IMR-90 (cell line): Measurements from ENCODE around the gene TLL1. TPM values are rescaled to one million over a fixed set of nuclear protein-coding genes. Genes with fewer than 3 reads are reported as not detected.

Source experiments
- ATAC-seq: fragments of 200-7000 bp; cut with Tn5 transposase; 2 replicates; pipeline ENCODE4 v1.9.1; 2020; ENCODE audit warnings: low read depth, mild to moderate bottlenecking, moderate library complexity
- BruUV-seq: library from RNA; stranded (reverse); fragments of 400-500 nt; replicated peaks from 2 replicates; lab custom pipeline; 2021; lab: Mats Ljungman, UMichigan
- CTCF ChIA-PET: fragments of 300-600 bp; formaldehyde crosslinking; extraction: SDS; loops from one replicate; lab custom pipeline; 2021; ENCODE audit warnings: antibody characterized with exemption; lab: Yijun Ruan, JAX
- POLR2A ChIA-PET: fragments of 300-600 bp; sonication (Branson Sonifier 250); formaldehyde crosslinking; loops from one replicate; lab custom pipeline; 2022; ENCODE audit warnings: antibody characterized with exemption; ENCODE audit not compliant: unreplicated experiment; lab: Charles Lee
- DNase-seq: peaks from one replicate; pipeline ENCODE4 v3.0.0; 2013
- H2AFZ ChIP-seq: replicated peaks from 2 replicates; pipeline ENCODE3; 2013; ENCODE audit warnings: low read length, mild to moderate bottlenecking; ENCODE audit not compliant: poor library complexity
- H2AK5ac ChIP-seq: 2 replicates; pipeline ENCODE4 v1.6.1; 2013; ENCODE audit warnings: low read depth, low read length, inconsistent platforms
- H2AK9ac ChIP-seq: replicated peaks from 2 replicates; pipeline ENCODE3; 2013; ENCODE audit warnings: mild to moderate bottlenecking, low read depth, low read length, moderate library complexity; ENCODE audit not compliant: poor library complexity
- H2BK120ac ChIP-seq: 2 replicates; pipeline ENCODE4 v1.6.1; 2013; ENCODE audit warnings: low read depth, low read length, inconsistent platforms
- H2BK15ac ChIP-seq: 3 replicates; pipeline ENCODE4 v1.6.1; 2013; ENCODE audit warnings: low read depth, low read length, inconsistent platforms
- H2BK20ac ChIP-seq: 2 replicates; pipeline ENCODE4 v1.6.1; 2013; ENCODE audit warnings: low read depth, mild to moderate bottlenecking, inconsistent platforms, low read length, moderate library complexity
- H2BK5ac ChIP-seq: 2 replicates; pipeline ENCODE4 v1.6.1; 2013; ENCODE audit warnings: mild to moderate bottlenecking, low read depth, low read length, inconsistent platforms; ENCODE audit not compliant: poor library complexity, severe bottlenecking
- H3K14ac ChIP-seq: replicated peaks from 2 replicates; pipeline ENCODE4 v1.6.1; 2013; ENCODE audit warnings: low read depth, low read length, inconsistent platforms
- H3K18ac ChIP-seq: 2 replicates; pipeline ENCODE4 v1.6.1; 2013; ENCODE audit warnings: low read depth, low read length, control low read depth
- H3K23ac ChIP-seq: 2 replicates; pipeline ENCODE4 v1.6.1; 2013; ENCODE audit warnings: low read depth, low read length, inconsistent platforms
- H3K27ac ChIP-seq: 2 replicates; pipeline ENCODE4 v1.5.1; 2013; ENCODE audit warnings: mild to moderate bottlenecking, control low read depth, low read length; ENCODE audit not compliant: insufficient read depth
- H3K27me3 ChIP-seq: 2 replicates; pipeline ENCODE4 v1.6.1; 2013; ENCODE audit warnings: low read length; ENCODE audit not compliant: control insufficient read depth, insufficient read depth
- H3K36me3 ChIP-seq: 2 replicates; pipeline ENCODE4 v1.6.1; 2013; ENCODE audit warnings: low read length, mixed read lengths; ENCODE audit not compliant: control insufficient read depth, insufficient read depth
- H3K4ac ChIP-seq: 2 replicates; pipeline ENCODE4 v1.6.1; 2013; ENCODE audit warnings: low read depth, low read length, inconsistent platforms
- H3K4me1 ChIP-seq: 2 replicates; pipeline ENCODE4 v1.6.1; 2013; ENCODE audit warnings: low read length, mixed read lengths; ENCODE audit not compliant: control insufficient read depth, insufficient read depth
- H3K4me2 ChIP-seq: 2 replicates; pipeline ENCODE4 v1.6.1; 2013; ENCODE audit warnings: low read depth, mild to moderate bottlenecking, control low read depth, low read length, moderate library complexity
- H3K4me3 ChIP-seq: 2 replicates; pipeline ENCODE4 v1.5.1; 2013; ENCODE audit warnings: low read depth, mild to moderate bottlenecking, control low read depth, low read length, moderate library complexity; ENCODE audit not compliant: insufficient read depth
- H3K56ac ChIP-seq: 2 replicates; pipeline ENCODE4 v1.6.1; 2013; ENCODE audit warnings: low read length, inconsistent platforms; ENCODE audit not compliant: insufficient read depth; ENCODE audit errors: extremely low read depth
- H3K79me1 ChIP-seq, 2 experiments: 2 replicates each; pipeline ENCODE4 v1.6.1; 2013; ENCODE audit warnings: low read length in 2 of 2, inconsistent platforms in 1 of 2, low read depth in 1 of 2
- H3K9ac ChIP-seq: 2 replicates; pipeline ENCODE4 v1.6.1; 2013; ENCODE audit warnings: low read depth, low read length, control low read depth
- H3K9me1 ChIP-seq: 2 replicates; pipeline ENCODE4 v1.6.1; 2013; ENCODE audit warnings: low read length, inconsistent platforms; ENCODE audit not compliant: insufficient read depth
- H3K9me3 ChIP-seq: 2 replicates; pipeline ENCODE4 v1.6.1; 2013; ENCODE audit warnings: low read length; ENCODE audit not compliant: control insufficient read depth, insufficient read depth
- H4K20me1 ChIP-seq: 2 replicates; pipeline ENCODE4 v1.6.1; 2013; ENCODE audit warnings: low read length, inconsistent platforms; ENCODE audit not compliant: insufficient read depth
- H4K5ac ChIP-seq: 2 replicates; pipeline ENCODE4 v1.6.1; 2013; ENCODE audit warnings: mild to moderate bottlenecking, low read depth, low read length, control low read depth
- H4K8ac ChIP-seq, 2 experiments: 2 replicates each; pipeline ENCODE4 v1.6.1; 2013; ENCODE audit warnings: low read depth in 2 of 2, low read length in 2 of 2, control low read depth in 1 of 2, inconsistent platforms in 1 of 2
- H4K91ac ChIP-seq: 2 replicates; pipeline ENCODE4 v1.6.1; 2013; ENCODE audit warnings: low read depth, low read length, inconsistent platforms; ENCODE audit not compliant: insufficient read depth
- FOS ChIP-seq: fragments of 150-350 bp; IDR thresholded peaks from 2 replicates; pipeline ENCODE4 v1.6.1; 2016; ENCODE audit warnings: low read depth, low read length
- NFE2L2 ChIP-seq: fragments of 150-350 bp; IDR thresholded peaks from 2 replicates; pipeline ENCODE4 v1.6.1; 2016; ENCODE audit warnings: low read depth, mild to moderate bottlenecking, low read length
- POLR2A ChIP-seq: IDR thresholded peaks from 2 replicates; pipeline ENCODE4 v1.6.1; 2012; ENCODE audit warnings: mild to moderate bottlenecking, low read depth, low read length
- RFX5 ChIP-seq: IDR thresholded peaks from 2 replicates; pipeline ENCODE4 v1.8.0; 2012; ENCODE audit warnings: low read depth, mild to moderate bottlenecking, low read length, moderate library complexity
- WGBS, 2 experiments: methylation state at CpG; one replicate each; pipeline versions ENCODE4 v1.1.5 to v1.1.7; 2013; ENCODE audit warnings: missing lambda C conversion rate in 2 of 2; ENCODE audit not compliant: insufficient read length in 1 of 2; ENCODE audit errors: extremely low coverage in 2 of 2; 5-methylcytosine and 5-hydroxymethylcytosine counted together
- dilution Hi-C: fragments of 300-500 bp; cut with HindIII; formaldehyde crosslinking; loops from one replicate; pipeline ENCODE4 v1.14.3; 2018; ENCODE audit warnings: low sequenced_read_pairs; ENCODE audit not compliant: unreplicated experiment
- in situ Hi-C: fragments of 300-500 bp; cut with MboI; formaldehyde crosslinking; loops from 3 replicates; pipeline ENCODE4 v1.14.3; 2019; ENCODE audit warnings: low sequenced_read_pairs, inconsistent platforms, mixed read lengths
- intact Hi-C: fragments of 100-400 bp; cut with micrococcal nuclease; formaldehyde crosslinking; loops from 2 replicates; pipeline ENCODE4 v1.10.0; 2022
- polyA plus RNA-seq, 3 experiments: library from polyadenylated mRNA; depleted of rRNA; stranded (reverse); fragments of >200 nt; gene quantifications; 2 replicates each; pipeline ENCODE4 v1.2.3, GENCODE V29; 2012; ENCODE audit warnings: low replicate concordance in 1 of 3
- total RNA-seq: library from RNA; depleted of rRNA; stranded (reverse); fragments of >200 nt; gene quantifications from 2 replicates; pipeline ENCODE4 v1.2.3, GENCODE V29; 2012
- TF ChIP-seq, protein P1 (sequence below): fragments of 150-350 bp; IDR thresholded peaks from 2 replicates; pipeline ENCODE4 v1.6.1; 2017; ENCODE audit warnings: mild to moderate bottlenecking, antibody characterized with exemption, low read length, low read depth

Gene TLL1
- total and polyA plus RNA-seq, 2 of the 4 experiments (the other 2 are of a cell fraction), result not detected

- Histone ChIP-seq H3K56ac (no peak overlapping the region), H3K4me2 (no peak overlapping the region), H3K4me1 (no peaks in the 10 kb centered on the region), H2AFZ (no peak overlapping the region), H3K4ac (no peak overlapping the region), H4K91ac (no peak overlapping the region), H4K20me1 (no peaks in the 10 kb centered on the region), H3K27ac (no peak overlapping the region), H2BK15ac (no peak overlapping the region), H3K9ac (no peak overlapping the region), H3K23ac (no peak overlapping the region), H2BK5ac (no peak overlapping the region), H3K14ac (no peak overlapping the region), H4K5ac (no peak overlapping the region), H3K79me1 (no peaks in the 10 kb centered on the region), H2BK20ac (no peak overlapping the region), H2BK120ac (no peak overlapping the region), H3K9me1 (no peaks in the 10 kb centered on the region), H3K9me3 (peaks cover 5% of the 10 kb centered on the region), H3K36me3 (no peaks in the 10 kb centered on the region), H2AK9ac (no peak overlapping the region), H3K18ac (no peak overlapping the region), H3K4me3 (no peak overlapping the region), H4K8ac (no peak overlapping the region), H3K27me3 (no peaks in the 10 kb centered on the region), H2AK5ac (no peak overlapping the region)
- ChIA-PET POLR2A (no interaction called here), CTCF (no interaction called here)
- no peak for ATAC-seq
- no CpG with 5 or more reads among the region's 5 CpGs for WGBS, 2 experiments
- no peak for DNase-seq
- TF ChIP-seq, protein P1, sequence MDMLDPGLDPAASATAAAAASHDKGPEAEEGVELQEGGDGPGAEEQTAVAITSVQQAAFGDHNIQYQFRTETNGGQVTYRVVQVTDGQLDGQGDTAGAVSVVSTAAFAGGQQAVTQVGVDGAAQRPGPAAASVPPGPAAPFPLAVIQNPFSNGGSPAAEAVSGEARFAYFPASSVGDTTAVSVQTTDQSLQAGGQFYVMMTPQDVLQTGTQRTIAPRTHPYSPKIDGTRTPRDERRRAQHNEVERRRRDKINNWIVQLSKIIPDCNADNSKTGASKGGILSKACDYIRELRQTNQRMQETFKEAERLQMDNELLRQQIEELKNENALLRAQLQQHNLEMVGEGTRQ, result no peak
- TF ChIP-seq FOS (no peak), NFE2L2 (no peak), RFX5 (no peak), POLR2A (no peak)
- dilution Hi-C loops (no loop called here), intact Hi-C loops (no loop called here), in situ Hi-C loops (no loop called here)
- no TSS peak for BruUV-seq
These were observed 91.6 kb downstream of the TLL1 start for GRCh38 chr4:165964591-165964990.
